Mesenchymal stem cell (in vitro differentiated cells and primary cell): ENCODE results near the gene CLASP1.

Experiments
- DNase-seq: peaks from one replicate; pipeline ENCODE4 v3.0.0-alpha.2; 2013
- H2AFZ ChIP-seq: one replicate; pipeline ENCODE4 v1.6.1; 2013; ENCODE audit warnings: low read depth, mild to moderate bottlenecking, control low read depth, inconsistent platforms, low read length, moderate library complexity
- H2AK5ac ChIP-seq: 2 replicates; pipeline ENCODE4 v1.6.1; 2013; ENCODE audit warnings: low read length, moderate library complexity, mild to moderate bottlenecking, inconsistent platforms; ENCODE audit not compliant: severe bottlenecking
- H2BK120ac ChIP-seq: one replicate; pipeline ENCODE4 v1.6.1; 2013; ENCODE audit warnings: low read depth, mild to moderate bottlenecking, inconsistent platforms, low read length, moderate library complexity
- H2BK12ac ChIP-seq, 2 experiments: one replicate each; pipeline ENCODE4 v1.6.1; 2013; ENCODE audit warnings: inconsistent platforms in 2 of 2, low read length in 2 of 2, mild to moderate bottlenecking in 2 of 2, moderate library complexity in 2 of 2, control low read depth in 1 of 2
- H2BK15ac ChIP-seq: one replicate; pipeline ENCODE4 v1.6.1; 2013; ENCODE audit warnings: mild to moderate bottlenecking, low read depth, inconsistent platforms; ENCODE audit not compliant: poor library complexity, severe bottlenecking
- H2BK5ac ChIP-seq: 2 replicates; pipeline ENCODE4 v1.6.1; 2013; ENCODE audit warnings: low read depth, mild to moderate bottlenecking, low read length, control low read depth, inconsistent platforms; ENCODE audit not compliant: poor library complexity, severe bottlenecking
- H3K14ac ChIP-seq, 2 experiments: one replicate each; pipeline ENCODE4 v1.6.1; 2013; ENCODE audit warnings: inconsistent platforms in 2 of 2, low read length in 2 of 2, control low read depth in 1 of 2, mild to moderate bottlenecking in 1 of 2, moderate library complexity in 1 of 2
- H3K18ac ChIP-seq, 2 experiments: one replicate each; pipeline ENCODE4 v1.6.1; 2013; ENCODE audit warnings: inconsistent platforms in 2 of 2, low read length in 2 of 2, control low read depth in 1 of 2, low read depth in 1 of 2, mild to moderate bottlenecking in 1 of 2
- H3K23ac ChIP-seq, 2 experiments: one replicate each; pipeline ENCODE4 v1.6.1; 2013; ENCODE audit warnings: inconsistent platforms in 2 of 2, low read length in 2 of 2, mild to moderate bottlenecking in 2 of 2, moderate library complexity in 2 of 2, control low read depth in 1 of 2
- H3K27ac ChIP-seq: 2 replicates; pipeline ENCODE4 v1.5.1; 2013; ENCODE audit warnings: mild to moderate bottlenecking, moderate library complexity, low read length, control low read depth, inconsistent platforms; ENCODE audit not compliant: poor library complexity, severe bottlenecking
- H3K27me3 ChIP-seq, 2 experiments: 2 replicates each; pipeline versions ENCODE4 v1.6.1 to v1.7.0; 2013; ENCODE audit warnings: low read length in 2 of 2, mild to moderate bottlenecking in 2 of 2, moderate library complexity in 2 of 2, control low read depth in 1 of 2, inconsistent platforms in 1 of 2; ENCODE audit not compliant: control insufficient read depth in 1 of 2, insufficient read depth in 1 of 2
- H3K36me3 ChIP-seq, 2 experiments: 2 replicates each; pipeline versions ENCODE4 v1.6.1 to v1.7.0; 2013; ENCODE audit warnings: low read length in 2 of 2, control low read depth in 1 of 2, inconsistent platforms in 1 of 2, low read depth in 1 of 2, mild to moderate bottlenecking in 1 of 2; ENCODE audit not compliant: insufficient read depth in 2 of 2, control insufficient read depth in 1 of 2
- H3K4ac ChIP-seq, 2 experiments: one replicate each; pipeline ENCODE4 v1.6.1; 2013; ENCODE audit warnings: inconsistent platforms in 2 of 2, low read length in 2 of 2, mild to moderate bottlenecking in 2 of 2, moderate library complexity in 2 of 2, control low read depth in 1 of 2, low read depth in 1 of 2
- H3K4me1 ChIP-seq: 2 replicates; pipeline ENCODE4 v1.6.1; 2013; ENCODE audit warnings: low read depth, low read length, control low read depth; ENCODE audit not compliant: control insufficient read depth, insufficient read depth
- H3K4me2 ChIP-seq: 2 replicates; pipeline ENCODE4 v1.6.1; 2013; ENCODE audit warnings: low read length, mild to moderate bottlenecking, inconsistent platforms; ENCODE audit not compliant: poor library complexity, severe bottlenecking
- H3K4me3 ChIP-seq, 2 experiments: 2 replicates each; pipeline versions ENCODE4 v1.5.1 to v1.7.0; 2013; ENCODE audit warnings: low read length in 2 of 2, mild to moderate bottlenecking in 2 of 2, control low read depth in 1 of 2, low read depth in 1 of 2; ENCODE audit not compliant: insufficient read depth in 1 of 2
- H3K79me1 ChIP-seq: replicated peaks from 2 replicates; pipeline ENCODE4 v1.6.1; 2013; ENCODE audit warnings: mild to moderate bottlenecking, control low read depth, low read length, inconsistent platforms; ENCODE audit not compliant: poor library complexity, severe bottlenecking
- H3K9ac ChIP-seq: 2 replicates; pipeline ENCODE4 v1.7.0; 2013; ENCODE audit warnings: mild to moderate bottlenecking, low read length, moderate library complexity
- H3K9me3 ChIP-seq: 2 replicates; pipeline ENCODE4 v1.7.0; 2013; ENCODE audit warnings: mild to moderate bottlenecking, low read length; ENCODE audit not compliant: control insufficient read depth
- H4K8ac ChIP-seq: one replicate; pipeline ENCODE4 v1.6.1; 2013; ENCODE audit warnings: inconsistent platforms, mild to moderate bottlenecking, low read length, moderate library complexity
- H4K91ac ChIP-seq: one replicate; pipeline ENCODE4 v1.6.1; 2013; ENCODE audit warnings: mild to moderate bottlenecking, low read length, inconsistent platforms
- WGBS: methylation state at CpG from one replicate; pipeline ENCODE4 v1.1.7; 2013; ENCODE audit warnings: mixed read lengths; 5-methylcytosine and 5-hydroxymethylcytosine counted together

Gene CLASP1

DNA sequence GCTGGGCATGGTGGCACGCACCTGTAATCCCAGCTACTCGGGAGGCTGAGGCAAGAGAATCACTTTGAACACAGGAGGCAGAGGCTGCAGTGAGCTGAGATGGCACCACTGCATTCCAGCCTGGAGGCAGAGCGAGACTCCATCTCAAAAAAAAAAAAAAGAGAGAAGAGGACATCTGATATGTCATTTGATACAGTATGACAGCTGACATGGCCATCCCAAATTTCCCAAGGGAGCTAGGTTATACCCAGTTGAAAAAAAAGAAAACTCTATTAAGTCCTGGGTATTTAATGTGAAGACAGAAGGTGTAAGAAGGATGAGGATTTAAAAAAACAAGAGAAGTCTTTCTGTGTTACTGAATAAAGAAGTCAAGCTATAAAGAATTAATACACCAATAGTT is 23.3 kb downstream of the CLASP1 start:
- Histone ChIP-seq H3K23ac (no peak overlapping the region), H3K9ac (no peak overlapping the region), H3K4ac (no peak overlapping the region), H2BK15ac (no peak overlapping the region), H3K18ac (no peak overlapping the region), H3K4me3 (no peak overlapping the region), H2AK5ac (no peak overlapping the region), H4K8ac (no peak overlapping the region), H3K4me1 (peaks cover 2% of the 10 kb centered on the region), H3K79me1 (peaks cover 9% of the 10 kb centered on the region), H3K27me3 (no peaks in the 10 kb centered on the region), H2AFZ (no peak overlapping the region), H4K91ac (no peak overlapping the region), H3K36me3 (no peaks in the 10 kb centered on the region), H2BK5ac (no peak overlapping the region), H3K9me3 (no peaks in the 10 kb centered on the region), H2BK120ac (no peak overlapping the region), H3K4me2 (no peak overlapping the region), H3K27ac (no peak overlapping the region), H3K14ac (no peak overlapping the region), H2BK12ac (no peak overlapping the region)
- no peak for DNase-seq
- WGBS = 100% methylated on average over 2 of the region's 3 CpGs

DNA sequence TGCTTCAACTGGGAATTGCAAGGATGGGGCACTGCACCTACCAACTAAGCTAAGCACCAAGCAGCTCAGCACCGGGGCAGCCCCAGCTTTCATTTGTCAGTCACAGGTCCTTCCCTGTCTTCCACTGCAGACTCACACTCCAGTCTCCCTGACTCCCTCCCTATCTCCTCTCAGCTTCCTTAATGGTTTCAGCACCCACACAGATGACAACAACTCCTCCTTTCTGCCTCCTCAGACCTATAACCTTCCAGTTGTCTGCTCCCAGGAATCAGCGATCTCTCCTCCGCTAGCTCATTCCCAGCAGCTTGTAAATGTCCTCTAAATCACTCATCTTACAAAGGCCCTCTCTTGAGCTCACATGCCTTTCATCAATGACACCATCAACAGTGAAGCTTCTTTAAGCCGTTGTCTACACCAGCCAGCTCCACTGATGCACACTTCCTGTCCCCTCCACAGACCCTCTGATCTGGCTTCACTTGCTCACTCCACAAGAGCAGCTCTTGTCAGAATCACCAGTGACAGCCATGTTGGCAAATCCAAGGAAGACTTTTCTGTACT is 32.1 kb downstream of the CLASP1 start:
- Histone ChIP-seq H3K9me3 (no peaks in the 10 kb centered on the region), H3K4me1 (peaks cover 5% of the 10 kb centered on the region), H3K23ac (peak overlapping the region in 1 of 2 experiments; percentile 35), H3K14ac (peak overlapping the region in 1 of 2 experiments; percentile 72), H4K8ac (no peak overlapping the region), H3K27me3 (no peaks in the 10 kb centered on the region), H2AK5ac (no peak overlapping the region), H3K4ac (no peak overlapping the region), H2BK12ac (no peak overlapping the region), H2BK5ac (no peak overlapping the region), H3K9ac (no peak overlapping the region), H3K18ac (peak overlapping the region in 1 of 2 experiments; percentile 57), H3K4me2 (no peak overlapping the region), H2BK15ac (no peak overlapping the region), H3K36me3 (peaks cover 4% of the 10 kb centered on the region in 2 experiments), H4K91ac (no peak overlapping the region), H3K27ac (no peak overlapping the region), H2AFZ (no peak overlapping the region), H3K4me3 (no peak overlapping the region), H3K79me1 (peaks cover 35% of the 10 kb centered on the region), H2BK120ac (no peak overlapping the region)
- peak; percentile 30 for DNase-seq
- WGBS = 17% methylated on average over 4 of the region's 4 CpGs

DNA sequence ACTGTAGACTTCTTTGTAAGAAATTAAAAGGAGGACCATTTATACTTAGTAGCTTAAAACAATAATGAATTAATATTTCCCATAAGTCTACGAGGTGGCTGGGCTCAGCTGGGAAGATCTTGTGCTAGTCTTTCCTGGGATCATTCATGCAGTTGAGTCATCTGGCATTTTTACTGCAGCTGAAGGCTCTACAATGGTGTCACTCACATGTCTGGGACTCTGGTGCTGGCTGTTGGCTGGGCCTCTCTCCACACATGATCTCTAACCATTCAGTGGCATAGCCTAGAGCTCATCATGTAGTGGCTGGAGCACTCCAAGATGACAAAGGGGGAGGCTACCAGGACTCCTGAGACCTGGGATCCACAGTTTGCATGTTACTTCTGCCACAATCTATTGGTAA is 35.5 kb downstream of the CLASP1 start:
- H4K91ac ChIP-seq = no peak overlapping the region
- WGBS = 82% methylated on average over 1 of the region's 1 CpG

DNA sequence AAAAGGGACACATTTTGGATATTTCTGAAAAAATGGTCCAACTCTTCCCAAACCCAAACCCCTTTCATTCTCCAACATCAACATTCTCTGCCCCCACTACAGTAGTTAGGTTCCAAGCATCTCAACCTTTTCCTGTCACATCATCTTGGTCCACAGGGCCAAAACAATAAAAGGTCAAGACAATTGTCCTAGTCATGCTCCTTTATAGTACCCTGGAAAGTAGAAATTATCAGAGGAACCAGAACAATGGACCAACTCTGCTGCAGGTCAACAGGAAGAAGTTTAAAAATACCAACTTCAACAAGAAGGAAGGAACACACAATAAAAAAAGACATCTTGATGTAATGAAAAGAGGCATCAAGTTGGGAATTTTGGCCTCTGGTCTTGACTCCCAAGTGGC is 36.1 kb downstream of the CLASP1 start:
- no peak overlapping the region for H2BK5ac ChIP-seq
- no peaks in the 10 kb centered on the region for H3K9me3 ChIP-seq
- no peak overlapping the region for H3K14ac ChIP-seq
- no peaks in the 10 kb centered on the region for H3K27me3 ChIP-seq
- no peak overlapping the region for H2BK12ac ChIP-seq
- no peak overlapping the region for H2BK15ac ChIP-seq
- H3K18ac ChIP-seq = no peak overlapping the region
- no peak overlapping the region for H4K8ac ChIP-seq
- no peak overlapping the region for H3K27ac ChIP-seq
- H3K4me3 ChIP-seq = no peak overlapping the region
- H2BK120ac ChIP-seq = no peak overlapping the region
- H4K91ac ChIP-seq = no peak overlapping the region
- H3K4me1 ChIP-seq = peaks cover 5% of the 10 kb centered on the region
- DNase-seq = no peak
- H3K4me2 ChIP-seq = no peak overlapping the region
- H3K79me1 ChIP-seq = peaks cover 31% of the 10 kb centered on the region
- H2AFZ ChIP-seq = no peak overlapping the region
- H3K9ac ChIP-seq = no peak overlapping the region
- H3K4ac ChIP-seq = no peak overlapping the region
- H3K36me3 ChIP-seq = peaks cover 4% of the 10 kb centered on the region in 2 experiments
- no peak overlapping the region for H2AK5ac ChIP-seq
- no peak overlapping the region for H3K23ac ChIP-seq

More for the DNA sequence above, 35.5 kb downstream of the CLASP1 start:
- Histone ChIP-seq H4K8ac (no peak overlapping the region), H2BK120ac (no peak overlapping the region), H2BK5ac (no peak overlapping the region), H3K36me3 (peaks cover 4% of the 10 kb centered on the region in 2 experiments), H3K4me1 (peaks cover 5% of the 10 kb centered on the region), H3K9ac (no peak overlapping the region), H2BK15ac (no peak overlapping the region), H2AFZ (no peak overlapping the region), H2AK5ac (no peak overlapping the region), H3K23ac (no peak overlapping the region), H3K4ac (no peak overlapping the region), H3K4me3 (no peak overlapping the region), H3K18ac (no peak overlapping the region), H3K27me3 (no peaks in the 10 kb centered on the region), H3K9me3 (no peaks in the 10 kb centered on the region), H2BK12ac (no peak overlapping the region), H3K27ac (no peak overlapping the region), H3K4me2 (no peak overlapping the region), H3K14ac (no peak overlapping the region), H3K79me1 (peaks cover 30% of the 10 kb centered on the region)
- DNase-seq = no peak
